Loucy (cell line): Measurements from ENCODE around the gene IFITM10.
A peak's percentile ranks its signal among the peaks of the same experiment; 100 is the strongest.

Experiments used
- H2AFZ ChIP-seq: fragments of 200-600 bp; sonication (generic); 2 replicates; pipeline ENCODE4 v1.6.0; 2016; ENCODE audit warnings: antibody characterized with exemption, mild to moderate bottlenecking, low read length, moderate library complexity
- H3F3A ChIP-seq: fragments of 200-600 bp; 2 replicates; pipeline ENCODE4 v1.6.0; 2016; ENCODE audit warnings: antibody characterized with exemption, low read depth, mild to moderate bottlenecking
- H3K27me3 ChIP-seq: fragments of 200-600 bp; sonication (generic); 2 replicates; pipeline ENCODE4 v1.6.1; 2014; ENCODE audit warnings: low read length, mild to moderate bottlenecking; ENCODE audit not compliant: insufficient read depth, poor library complexity, severe bottlenecking
- H3K36me3 ChIP-seq: fragments of 200-600 bp; sonication (generic); 2 replicates; pipeline ENCODE4 v1.6.1; 2016; ENCODE audit warnings: low read length; ENCODE audit not compliant: insufficient read depth
- H3K4me1 ChIP-seq: fragments of 200-600 bp; sonication (generic); 2 replicates; pipeline ENCODE4 v1.5.1; 2014; ENCODE audit warnings: low read length, mild to moderate bottlenecking; ENCODE audit not compliant: insufficient read depth, poor library complexity, severe bottlenecking
- H3K4me2 ChIP-seq: fragments of 200-600 bp; sonication (generic); 2 replicates; pipeline ENCODE4 v1.6.0; 2014; ENCODE audit warnings: antibody characterized with exemption, low read length, low read depth, mild to moderate bottlenecking; ENCODE audit not compliant: poor library complexity, severe bottlenecking
- H3K4me3 ChIP-seq: fragments of 200-600 bp; sonication (generic); 2 replicates; pipeline ENCODE4 v1.5.1; 2014; ENCODE audit warnings: low read length, mild to moderate bottlenecking, mixed read lengths; ENCODE audit not compliant: poor library complexity, severe bottlenecking
- H3K79me2 ChIP-seq: fragments of 200-600 bp; sonication (generic); 2 replicates; pipeline ENCODE4 v1.6.1; 2014; ENCODE audit warnings: low read length; ENCODE audit not compliant: insufficient read depth
- H3K9ac ChIP-seq: fragments of 200-600 bp; sonication (generic); 2 replicates; pipeline ENCODE4 v1.6.0; 2014; ENCODE audit warnings: mild to moderate bottlenecking, low read depth, low read length, moderate library complexity; ENCODE audit not compliant: poor library complexity, severe bottlenecking
- H3K9me2 ChIP-seq: fragments of 200-600 bp; sonication (generic); replicated peaks from 2 replicates; pipeline ENCODE4 v1.6.1; 2016; ENCODE audit warnings: low read depth, low read length, mixed read lengths
- H3K9me3 ChIP-seq: fragments of 200-600 bp; sonication (generic); 2 replicates; pipeline ENCODE4 v1.6.1; 2014; ENCODE audit warnings: mild to moderate bottlenecking, antibody characterized with exemption, low read length, low read depth; ENCODE audit not compliant: insufficient read depth
- H4K20me1 ChIP-seq: fragments of 200-600 bp; sonication (generic); 2 replicates; pipeline ENCODE4 v1.6.0; 2014; ENCODE audit warnings: antibody characterized with exemption, low read length, mild to moderate bottlenecking; ENCODE audit not compliant: insufficient read depth, poor library complexity, severe bottlenecking
- EZH2phosphoT487 ChIP-seq: fragments of 200-600 bp; IDR thresholded peaks from 2 replicates; pipeline ENCODE4 v1.6.1; 2018; ENCODE audit warnings: antibody characterized with exemption, mild to moderate bottlenecking, moderate library complexity, borderline replicate concordance
- TF ChIP-seq, protein P1 (sequence below): fragments of 200-600 bp; sonication (generic); conservative IDR thresholded peaks from 2 replicates; pipeline ENCODE4 v1.5.1; 2014; ENCODE audit warnings: mild to moderate bottlenecking, antibody characterized with exemption, low read length

The IFITM10 gene

DNA sequence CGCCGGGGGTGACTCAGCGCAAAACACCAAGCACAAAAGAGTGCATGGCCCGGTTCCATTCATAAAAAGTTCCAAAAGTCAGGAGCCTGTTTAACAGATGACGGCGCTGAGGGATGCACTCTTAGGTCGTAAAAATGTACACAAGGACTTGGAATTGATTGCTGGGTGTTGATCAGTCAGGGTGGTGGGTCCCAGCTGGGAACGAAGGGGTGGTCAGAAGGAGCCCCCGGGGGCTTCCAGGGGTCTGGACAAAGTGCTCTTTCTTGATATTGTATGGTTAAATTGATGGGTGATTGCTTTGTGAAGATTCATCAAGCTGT, 20.7 kb downstream of the IFITM10 start:
- Histone ChIP-seq H3K4me2 (peak overlapping the region; percentile 33), H3K36me3 (no peaks in the 10 kb centered on the region), H3K9ac (no peak overlapping the region), H4K20me1 (no peaks in the 10 kb centered on the region), H3K9me3 (no peaks in the 10 kb centered on the region), H3K79me2 (no peaks in the 10 kb centered on the region), H3K27me3 (no peaks in the 10 kb centered on the region), H2AFZ (peak overlapping the region; percentile 7; the same call in 1 of the 2 replicates), H3K9me2 (no peaks in the 10 kb centered on the region), H3F3A (no peaks in the 10 kb centered on the region), H3K4me3 (no peak overlapping the region), H3K4me1 (peaks cover 66% of the 10 kb centered on the region)
- TF ChIP-seq, protein P1, sequence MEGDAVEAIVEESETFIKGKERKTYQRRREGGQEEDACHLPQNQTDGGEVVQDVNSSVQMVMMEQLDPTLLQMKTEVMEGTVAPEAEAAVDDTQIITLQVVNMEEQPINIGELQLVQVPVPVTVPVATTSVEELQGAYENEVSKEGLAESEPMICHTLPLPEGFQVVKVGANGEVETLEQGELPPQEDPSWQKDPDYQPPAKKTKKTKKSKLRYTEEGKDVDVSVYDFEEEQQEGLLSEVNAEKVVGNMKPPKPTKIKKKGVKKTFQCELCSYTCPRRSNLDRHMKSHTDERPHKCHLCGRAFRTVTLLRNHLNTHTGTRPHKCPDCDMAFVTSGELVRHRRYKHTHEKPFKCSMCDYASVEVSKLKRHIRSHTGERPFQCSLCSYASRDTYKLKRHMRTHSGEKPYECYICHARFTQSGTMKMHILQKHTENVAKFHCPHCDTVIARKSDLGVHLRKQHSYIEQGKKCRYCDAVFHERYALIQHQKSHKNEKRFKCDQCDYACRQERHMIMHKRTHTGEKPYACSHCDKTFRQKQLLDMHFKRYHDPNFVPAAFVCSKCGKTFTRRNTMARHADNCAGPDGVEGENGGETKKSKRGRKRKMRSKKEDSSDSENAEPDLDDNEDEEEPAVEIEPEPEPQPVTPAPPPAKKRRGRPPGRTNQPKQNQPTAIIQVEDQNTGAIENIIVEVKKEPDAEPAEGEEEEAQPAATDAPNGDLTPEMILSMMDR: no peak

DNA sequence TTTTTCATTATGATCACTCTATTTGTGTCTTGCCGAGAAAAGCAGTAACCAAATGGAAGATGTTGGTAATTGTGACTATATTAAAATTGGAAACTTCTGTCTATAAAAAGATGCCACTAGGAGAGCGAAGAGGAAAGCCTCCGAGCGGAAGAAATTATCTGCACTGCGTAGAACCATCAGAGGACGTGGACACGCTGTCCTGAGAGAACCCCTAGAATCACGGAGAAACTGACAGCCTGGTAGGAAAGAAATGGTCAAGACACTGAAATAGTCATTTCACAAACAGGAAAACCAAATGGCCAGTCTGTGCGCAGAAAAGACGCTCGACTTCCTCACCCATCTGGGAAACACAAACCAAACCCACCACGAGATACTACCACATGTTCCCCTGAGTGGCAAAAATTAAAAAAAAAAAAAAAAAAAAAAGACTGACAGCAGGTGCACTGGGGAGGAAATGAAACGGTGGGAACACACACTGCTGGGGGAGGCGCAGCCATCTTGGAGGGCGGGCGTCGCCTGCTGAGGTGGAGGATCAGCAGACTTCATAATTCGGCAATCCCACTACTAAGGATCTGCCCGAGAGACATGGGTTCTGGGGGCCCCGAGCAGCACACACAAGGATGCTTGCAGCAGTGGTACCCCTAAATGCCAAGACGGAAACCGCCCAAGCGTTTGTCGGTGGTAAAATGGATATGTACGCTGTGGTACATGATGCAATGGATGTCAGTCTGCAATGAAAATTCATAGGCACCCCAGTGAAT, 21.3 kb downstream of the IFITM10 start:
- TF ChIP-seq, protein P1: no peak
- no peak for TF ChIP-seq EZH2phosphoT487
- Histone ChIP-seq H3F3A (no peaks in the 10 kb centered on the region), H3K9ac (no peak overlapping the region), H3K79me2 (no peaks in the 10 kb centered on the region), H3K4me3 (no peak overlapping the region), H3K4me2 (peak overlapping the region; percentile 33), H3K9me2 (no peaks in the 10 kb centered on the region), H3K36me3 (no peaks in the 10 kb centered on the region), H3K4me1 (peaks cover 61% of the 10 kb centered on the region), H3K9me3 (no peaks in the 10 kb centered on the region), H3K27me3 (no peaks in the 10 kb centered on the region), H4K20me1 (no peaks in the 10 kb centered on the region), H2AFZ (peak overlapping the region; percentile 7; the same call in 1 of the 2 replicates)

DNA sequence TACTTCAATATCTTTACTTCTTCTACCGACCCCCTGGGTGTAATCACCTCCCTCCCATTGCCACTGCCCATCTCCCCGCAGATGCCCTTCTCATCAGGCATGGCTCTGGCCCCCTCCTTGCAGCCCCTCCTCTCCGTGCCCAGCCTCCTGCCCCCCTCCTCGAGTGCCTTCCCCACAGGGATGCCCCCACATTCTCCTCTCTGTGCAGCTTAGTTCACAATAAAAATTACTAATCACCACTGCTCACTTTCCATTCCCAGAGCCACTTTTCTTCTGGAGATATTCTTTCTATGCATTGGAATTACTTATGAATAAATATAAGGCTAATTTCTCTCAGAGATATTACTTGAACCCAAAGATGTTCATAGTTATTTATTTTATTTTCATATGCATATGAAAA, 22.1 kb downstream of the IFITM10 start:
- Histone ChIP-seq H3K4me2 (no peak overlapping the region), H4K20me1 (no peaks in the 10 kb centered on the region), H3K9me3 (no peaks in the 10 kb centered on the region), H3K27me3 (no peaks in the 10 kb centered on the region), H3K4me3 (no peak overlapping the region), H3K4me1 (peaks cover 52% of the 10 kb centered on the region), H3K36me3 (no peaks in the 10 kb centered on the region), H3F3A (no peaks in the 10 kb centered on the region), H2AFZ (no peak overlapping the region), H3K9me2 (no peaks in the 10 kb centered on the region), H3K9ac (no peak overlapping the region), H3K79me2 (no peaks in the 10 kb centered on the region)
- no peak for TF ChIP-seq EZH2phosphoT487

DNA sequence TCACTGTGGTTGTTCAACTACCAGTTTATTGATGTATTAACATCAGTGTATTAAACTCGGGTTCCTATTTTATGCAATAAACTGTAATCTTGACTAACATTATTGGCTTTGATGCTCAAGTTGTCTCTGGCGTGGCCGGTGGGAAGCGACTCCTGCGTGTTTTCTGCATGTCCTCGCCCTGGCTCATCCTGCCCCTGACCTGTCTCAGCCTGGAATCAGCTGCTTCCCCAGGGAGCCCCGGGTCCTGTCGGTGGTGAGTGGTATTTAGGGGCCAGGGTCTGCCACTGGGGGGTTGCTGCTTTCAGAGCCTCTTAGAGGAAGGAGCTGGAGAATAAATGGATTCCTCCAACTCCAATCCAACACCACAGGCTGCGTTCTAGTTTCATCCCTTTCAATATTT, 22.5 kb downstream of the IFITM10 start:
- no peaks in the 10 kb centered on the region for H3F3A ChIP-seq
- no peaks in the 10 kb centered on the region for H3K9me2 ChIP-seq
- no peak overlapping the region for H3K9ac ChIP-seq
- no peaks in the 10 kb centered on the region for H3K27me3 ChIP-seq
- no peaks in the 10 kb centered on the region for H3K36me3 ChIP-seq
- H4K20me1 ChIP-seq: no peaks in the 10 kb centered on the region
- H3K9me3 ChIP-seq: no peaks in the 10 kb centered on the region
- H3K4me2 ChIP-seq: no peak overlapping the region
- H3K4me1 ChIP-seq: peaks cover 48% of the 10 kb centered on the region
- TF ChIP-seq, protein P1: no peak
- no peak for TF ChIP-seq EZH2phosphoT487
- no peaks in the 10 kb centered on the region for H3K79me2 ChIP-seq
- no peak overlapping the region for H2AFZ ChIP-seq
- H3K4me3 ChIP-seq: no peak overlapping the region
